NCI-H226 (cell line): Measurements from ENCODE around the gene INHBE.
"Not testable (repeated sequence)": the region's sequence is repeated elsewhere in the genome, so short reads cannot be mapped to it uniquely, and the experiment has no call there.

Source experiments
- DNase-seq: peaks from one replicate; pipeline ENCODE4 v3.0.0-alpha.2; 2015

The INHBE gene

DNA sequence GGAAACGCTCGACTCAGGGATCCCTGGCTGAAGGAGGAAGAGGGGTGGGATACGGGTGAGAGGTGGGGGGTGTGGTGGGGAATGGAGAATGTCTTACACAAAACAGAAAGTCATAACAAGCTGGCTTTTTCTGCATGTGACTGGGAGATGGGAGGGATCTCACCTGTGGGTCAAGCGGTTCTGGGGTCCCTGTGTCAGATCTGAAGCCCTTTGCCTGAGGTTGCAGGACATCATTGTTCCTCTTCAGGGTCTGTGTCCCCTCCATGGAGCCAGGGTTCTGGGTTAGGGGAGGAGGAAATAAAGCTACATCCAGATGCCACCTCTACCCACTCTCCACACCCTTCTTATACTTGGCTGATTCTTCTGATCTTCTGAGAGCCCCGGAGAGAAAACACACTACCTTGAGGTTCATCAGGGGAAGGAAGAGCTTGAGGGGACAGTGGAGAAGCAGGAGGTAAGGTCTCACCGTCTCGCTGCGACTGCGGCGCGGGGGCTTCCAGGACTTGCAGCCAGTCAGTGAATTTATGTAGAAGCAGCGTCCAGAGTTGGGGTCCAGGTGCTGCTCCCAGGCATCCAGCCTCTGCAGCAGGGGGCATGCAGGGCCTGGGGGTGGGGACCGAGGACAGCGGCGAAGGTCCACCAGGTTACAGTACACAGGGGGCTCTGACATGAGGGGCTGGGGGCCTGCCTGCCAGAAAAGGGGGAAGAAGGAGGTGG, 22.0 kb downstream of the INHBE start:
- no peak for DNase-seq

DNA sequence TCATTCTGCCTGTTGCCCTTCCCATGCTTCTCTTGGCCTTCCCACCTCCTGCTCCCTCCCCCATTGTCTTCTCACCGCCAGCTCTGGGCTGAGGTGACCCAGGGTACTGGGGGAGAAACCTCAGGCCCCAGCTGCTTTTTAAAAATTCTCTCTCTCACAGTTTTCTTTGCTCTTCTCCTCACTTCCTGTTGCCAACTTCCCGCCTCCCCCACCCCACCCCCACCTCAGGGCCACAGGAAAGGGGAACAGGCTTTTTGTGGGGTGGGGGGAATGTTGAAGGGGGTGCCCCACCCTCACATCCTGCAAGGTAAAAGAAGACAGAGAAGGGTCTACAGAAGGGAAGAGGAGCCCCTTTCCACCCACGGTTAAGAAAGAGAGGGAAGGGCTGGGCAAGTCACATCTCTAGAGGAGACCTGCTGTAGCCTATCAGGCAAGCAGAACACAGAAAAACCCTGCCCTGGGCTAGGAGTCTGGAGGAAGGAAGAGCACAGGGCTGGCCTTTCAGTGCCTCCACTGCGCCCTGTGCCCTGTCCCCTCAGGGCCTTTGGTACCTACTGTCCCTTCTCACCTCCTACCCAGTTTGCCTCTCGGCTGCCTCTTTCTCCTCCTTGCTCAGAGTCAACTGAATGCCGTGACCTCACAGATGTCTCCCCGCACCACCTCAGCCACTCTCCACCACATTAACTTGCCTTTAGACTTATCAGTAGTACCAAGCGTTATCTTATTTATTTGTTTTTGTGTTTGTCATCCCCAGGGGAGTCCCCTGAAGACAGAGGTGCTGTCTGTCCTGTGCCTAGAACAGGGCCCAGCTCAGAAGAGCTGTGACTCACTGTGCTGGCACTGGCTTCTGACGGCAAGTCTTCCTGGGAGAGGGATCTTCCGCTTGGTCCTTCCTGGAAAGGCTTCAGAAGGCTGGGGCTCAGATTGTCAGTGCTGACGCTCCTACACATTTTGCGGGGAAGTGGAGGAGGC, 22.9 kb downstream of the INHBE start:
- peak; percentile 55 for DNase-seq

- no peak for DNase-seq
Measured at GRCh38 chr12:57479043-57479375, 23.9 kb downstream of the INHBE start.

DNA sequence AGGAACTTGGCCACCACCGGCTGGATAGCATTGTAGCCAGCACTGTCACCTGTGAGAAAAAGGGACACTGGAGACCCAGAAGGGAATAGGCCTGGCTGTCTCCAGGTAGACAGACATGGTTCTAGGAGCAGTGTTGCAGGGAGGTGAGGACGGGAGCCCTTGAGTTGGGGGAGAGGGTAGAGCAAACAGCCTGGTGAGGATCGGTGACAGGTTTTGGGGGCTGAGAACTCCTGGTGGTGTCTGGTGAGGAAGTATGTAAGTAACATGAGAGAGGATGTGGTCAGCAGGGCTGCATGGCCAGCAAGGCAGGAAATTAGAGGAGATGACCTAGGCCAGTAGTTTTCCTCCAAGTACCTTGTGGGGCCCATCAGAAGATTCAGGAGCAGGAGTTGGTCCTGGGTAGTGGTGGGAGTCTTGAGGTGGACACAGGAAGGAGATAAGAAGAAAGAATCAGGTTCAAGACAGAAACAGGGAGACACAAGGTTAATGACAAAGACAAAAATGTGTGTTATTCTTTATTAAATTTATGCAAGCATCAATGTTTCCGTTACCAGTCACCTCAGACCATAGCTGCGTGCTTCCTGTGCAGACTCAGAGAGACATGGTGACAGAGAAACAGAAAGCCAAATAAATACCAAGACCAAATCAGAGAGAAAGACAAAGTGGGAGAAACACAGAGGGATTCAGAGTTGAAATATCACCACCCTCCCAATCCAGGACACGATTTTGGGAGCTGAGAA, 24.4 kb downstream of the INHBE start, which contains the start of gene ARHGAP9:
ARHGAP9 (minus strand) TSS at position 491 of the 740 bp plus-strand sequence; CDS start at position 31, 460 bp downstream.
- DNase-seq, result peak; percentile 31

- no peak for DNase-seq
Measured at GRCh38 chr12:57481671-57482070, 26.6 kb downstream of the INHBE start.

- peak; percentile 79 for DNase-seq
Measured at GRCh38 chr12:57483466-57483865, 28.4 kb downstream of the INHBE start.

- no peak for DNase-seq
Measured at GRCh38 chr12:57485695-57486094, 30.6 kb downstream of the INHBE start.

DNA sequence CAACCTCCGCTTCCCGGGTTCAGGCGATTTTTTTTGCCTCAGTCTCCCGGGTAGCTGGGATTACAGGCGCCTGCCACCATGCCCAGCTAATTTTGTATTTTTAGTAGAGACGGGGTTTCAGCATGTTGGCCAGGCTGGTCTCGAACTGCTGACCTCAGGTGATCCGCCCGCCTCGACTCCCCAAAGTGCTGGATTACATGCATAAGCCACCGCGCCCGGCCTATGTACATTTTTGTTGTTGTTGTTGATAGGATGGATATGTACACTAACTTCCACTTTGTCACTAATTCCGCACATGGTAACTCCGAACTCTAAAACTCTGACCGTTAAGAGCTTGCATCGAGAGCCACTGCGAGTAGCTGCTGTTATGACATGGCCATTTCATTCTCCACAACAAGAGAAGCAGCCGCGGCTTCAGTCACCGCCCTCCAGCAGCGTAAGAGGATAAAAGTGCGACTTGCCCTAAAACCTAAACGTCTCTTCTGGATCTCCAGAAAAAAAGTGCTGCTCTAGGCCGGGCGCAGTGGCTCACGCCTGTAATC, 32.0 kb downstream of the INHBE start:
- no peak for DNase-seq

GRCh38 chr12:57487597-57488401, 32.7 kb downstream of the INHBE start, which contains the start of gene MARS1:
MARS1 (plus strand) TSS chr12:57488068; CDS start chr12:57488091, 23 bp downstream.
- DNase-seq, result peak; percentile 99

DNA sequence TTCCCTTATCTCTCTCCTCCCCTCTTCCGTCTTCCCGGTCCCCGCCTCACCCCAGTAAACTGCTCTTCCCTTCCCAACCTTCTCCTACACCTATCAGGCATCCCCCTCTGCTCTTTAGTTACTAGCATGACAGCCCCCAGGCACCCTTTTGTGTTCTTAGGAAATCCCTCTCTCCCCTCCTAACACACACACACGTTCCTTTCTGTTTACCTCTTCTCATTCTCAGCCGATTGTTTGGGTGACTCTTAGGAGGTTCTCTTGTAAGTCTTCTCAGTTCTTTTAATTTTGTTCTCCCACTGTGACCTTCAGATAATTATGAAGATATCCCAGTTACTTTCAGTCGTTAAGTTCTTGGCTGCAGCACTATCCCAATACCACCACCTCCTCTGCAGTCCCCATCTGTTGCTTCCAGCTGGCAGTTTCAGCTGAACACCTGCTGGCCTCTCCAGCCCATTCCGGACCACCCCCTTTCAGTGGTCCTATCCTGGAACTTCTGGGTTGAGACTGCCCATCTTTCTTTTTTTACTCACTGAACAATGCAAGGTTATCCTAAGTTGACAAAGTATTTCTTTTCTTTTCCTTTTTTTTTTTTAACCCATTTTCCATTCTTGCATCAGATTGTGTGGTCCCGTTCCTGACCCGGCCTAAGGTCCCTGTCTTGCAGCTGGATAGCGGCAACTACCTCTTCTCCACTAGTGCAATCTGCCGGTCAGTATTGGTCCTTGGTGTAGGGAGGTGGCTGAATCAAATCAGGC, 33.5 kb downstream of the INHBE start:
- DNase-seq, result no peak

DNA sequence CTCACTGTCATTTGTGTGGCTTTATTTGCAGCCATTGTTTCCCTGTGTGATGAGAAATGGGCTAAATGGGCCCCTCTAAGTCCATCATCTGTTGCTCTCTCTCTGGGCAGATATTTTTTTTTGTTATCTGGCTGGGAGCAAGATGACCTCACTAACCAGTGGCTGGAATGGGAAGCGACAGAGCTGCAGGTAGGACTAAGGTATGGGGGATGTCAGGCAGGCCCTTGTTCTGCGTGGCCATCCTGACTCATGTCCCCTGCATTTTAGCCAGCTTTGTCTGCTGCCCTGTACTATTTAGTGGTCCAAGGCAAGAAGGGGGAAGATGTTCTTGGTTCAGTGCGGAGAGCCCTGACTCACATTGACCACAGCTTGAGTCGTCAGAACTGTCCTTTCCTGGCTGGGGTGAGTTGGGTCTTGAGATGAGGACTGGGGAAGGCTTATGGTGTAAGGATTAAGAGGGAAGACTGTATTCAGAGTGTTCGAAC, 34.1 kb downstream of the INHBE start:
- no peak for DNase-seq

DNA sequence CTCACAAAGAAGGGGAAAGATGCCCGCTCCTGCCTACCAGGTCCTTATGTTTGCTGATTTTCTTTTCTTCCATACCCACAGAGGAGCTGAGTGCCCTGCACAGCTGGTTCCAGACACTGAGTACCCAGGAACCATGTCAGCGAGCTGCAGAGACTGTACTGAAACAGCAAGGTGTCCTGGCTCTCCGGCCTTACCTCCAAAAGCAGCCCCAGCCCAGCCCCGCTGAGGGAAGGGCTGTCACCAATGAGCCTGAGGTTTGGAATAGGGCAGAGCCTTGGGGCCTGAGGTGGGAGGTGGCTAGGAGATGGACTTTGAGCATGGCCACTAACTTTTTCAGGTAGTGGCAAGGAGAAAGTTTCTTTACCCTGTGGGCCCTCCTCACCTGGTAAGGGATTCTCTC, 35.0 kb downstream of the INHBE start:
- DNase-seq, result no peak

- DNase-seq, result no peak
Measured at GRCh38 chr12:57491393-57492280, 36.5 kb downstream of the INHBE start.

DNA sequence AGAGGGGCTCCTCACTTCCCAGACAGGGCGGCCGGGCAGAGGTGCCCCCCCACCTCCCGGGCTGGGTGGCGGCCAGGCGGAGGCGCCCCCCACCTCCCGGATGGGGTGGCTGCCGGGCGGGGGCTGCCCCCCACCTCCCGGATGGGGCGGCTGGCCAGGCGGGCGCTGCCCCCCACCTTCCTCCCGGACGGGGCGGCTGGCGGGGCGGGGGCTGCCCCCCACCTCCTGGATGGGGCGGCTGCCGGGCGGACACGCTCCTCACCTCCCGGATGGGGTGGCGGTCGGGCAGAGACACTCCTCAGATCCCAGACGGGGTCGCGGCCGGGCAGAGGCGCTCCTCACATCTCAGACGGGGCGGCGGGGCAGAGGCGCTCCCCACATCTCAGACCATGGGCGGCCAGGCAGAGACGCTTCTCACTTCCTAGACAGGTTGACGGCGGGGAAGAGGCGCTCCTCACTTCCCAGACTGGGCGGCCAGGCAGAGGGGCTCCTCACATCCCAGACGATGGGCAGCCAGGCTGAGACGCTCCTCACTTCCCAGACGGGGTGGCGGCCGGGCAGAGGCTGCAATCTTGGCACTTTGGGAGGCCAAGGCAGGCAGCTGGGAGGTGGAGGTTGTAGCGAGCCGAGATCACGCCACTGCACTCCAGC, 40.1 kb downstream of the INHBE start:
- DNase-seq, result not testable (repeated sequence)

GRCh38 chr12:57496822-57497221, 41.7 kb downstream of the INHBE start:
- no peak for DNase-seq

DNA sequence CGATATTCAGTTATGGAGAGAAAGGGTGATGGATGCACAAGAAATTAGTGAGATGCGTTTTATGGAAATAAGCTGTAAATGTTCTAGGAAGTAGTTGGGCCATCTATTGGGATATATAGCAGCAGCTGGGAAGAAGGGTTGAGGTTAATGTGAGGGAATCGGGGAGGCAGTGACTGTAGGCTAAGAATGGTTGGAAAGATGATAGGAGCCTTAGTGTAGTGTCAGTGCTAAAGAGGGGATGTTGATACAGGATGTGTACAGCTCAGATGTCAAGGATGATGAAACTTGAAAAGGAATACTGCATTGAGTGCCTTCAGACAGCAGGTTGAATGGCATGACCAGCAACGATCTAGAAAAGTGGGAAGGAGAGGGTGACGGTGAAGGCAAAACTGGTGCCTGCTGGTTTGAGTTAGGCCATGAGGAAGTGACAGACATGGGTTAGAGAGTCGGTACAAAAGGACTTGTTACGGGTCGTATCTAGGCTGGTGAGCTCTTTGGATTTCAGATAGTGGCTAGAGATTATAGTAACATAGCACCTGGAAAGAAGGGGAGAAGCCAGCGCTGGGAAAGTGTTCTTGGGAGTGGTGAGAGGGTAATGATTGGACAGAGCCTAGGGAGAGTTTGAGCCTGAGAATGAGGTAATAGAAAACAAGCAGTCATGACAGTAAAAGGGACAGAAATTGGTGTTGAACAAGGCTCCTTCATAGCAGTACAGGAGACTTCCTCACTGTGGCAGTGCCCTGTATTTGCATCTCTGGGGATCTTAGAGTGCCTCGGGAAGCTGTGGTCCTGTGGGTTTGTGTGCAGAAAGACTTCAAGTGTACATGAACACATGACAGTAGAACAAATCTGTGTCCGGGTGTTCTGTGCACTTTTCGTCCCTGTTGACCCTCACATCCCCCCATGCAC, 42.4 kb downstream of the INHBE start:
- no peak for DNase-seq

DNA sequence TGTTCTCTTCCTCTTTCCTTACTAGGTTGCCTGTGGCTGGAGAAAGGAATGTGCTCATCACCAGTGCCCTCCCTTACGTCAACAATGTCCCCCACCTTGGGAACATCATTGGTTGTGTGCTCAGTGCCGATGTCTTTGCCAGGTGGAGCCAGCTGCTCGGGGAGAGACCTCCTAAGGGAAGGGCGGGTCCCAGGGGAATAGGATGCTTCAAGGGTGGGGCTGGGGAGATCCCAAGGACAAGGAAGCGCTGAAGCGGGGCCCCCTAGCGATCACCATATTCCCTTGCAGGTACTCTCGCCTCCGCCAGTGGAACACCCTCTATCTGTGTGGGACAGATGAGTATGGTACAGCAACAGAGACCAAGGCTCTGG, 43.0 kb downstream of the INHBE start:
- DNase-seq, result no peak

DNA sequence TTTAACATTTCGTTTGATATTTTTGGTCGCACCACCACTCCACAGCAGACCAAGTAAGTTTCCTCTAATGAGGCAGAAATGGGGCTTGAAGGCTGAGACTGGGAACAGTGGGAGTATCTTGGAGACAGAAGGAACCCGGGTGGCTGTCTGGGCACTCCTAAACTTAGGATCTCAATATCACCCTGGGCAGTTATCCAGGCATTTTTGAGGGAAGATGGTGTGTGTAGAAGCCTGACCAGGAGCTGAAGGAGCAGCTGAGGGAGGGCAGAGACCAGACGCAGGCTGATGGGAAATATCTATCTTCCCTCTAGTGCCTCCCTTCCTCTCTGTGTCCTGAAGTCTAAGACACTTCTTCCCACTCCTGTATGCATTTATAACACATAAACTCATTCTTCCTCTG, 43.5 kb downstream of the INHBE start:
- DNase-seq, result no peak
